Endothelial cell of hepatic sinusoid (primary cell): Measurements from ENCODE around the gene STK32A.

ENCODE experiments used
- in situ Hi-C: cut with HindIII; loops from 2 replicates; pipeline ENCODE4 v1.10.0; 2017; ENCODE audit warnings: low sequenced_read_pairs

The STK32A gene

DNA sequence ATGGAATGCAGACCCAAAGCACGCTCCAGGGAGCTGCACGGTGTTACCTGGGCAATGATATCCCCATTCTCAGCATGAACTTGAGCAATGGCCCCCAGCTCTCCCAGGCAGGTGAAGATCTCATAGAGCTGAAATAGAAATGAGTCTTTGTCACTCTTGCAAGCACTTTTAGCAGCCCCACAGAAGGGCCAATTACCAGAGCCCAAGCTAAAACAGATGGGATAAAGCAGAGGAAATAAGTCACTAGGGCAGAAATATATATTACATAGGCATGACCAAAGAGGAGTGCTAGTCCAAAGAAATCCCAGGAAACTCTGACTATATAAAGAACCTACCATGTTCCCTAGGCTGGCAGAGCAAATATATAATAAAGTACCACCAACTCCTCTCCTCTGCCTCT is 177.7 kb downstream of the STK32A start:
- in situ Hi-C loops: no loop called here

DNA sequence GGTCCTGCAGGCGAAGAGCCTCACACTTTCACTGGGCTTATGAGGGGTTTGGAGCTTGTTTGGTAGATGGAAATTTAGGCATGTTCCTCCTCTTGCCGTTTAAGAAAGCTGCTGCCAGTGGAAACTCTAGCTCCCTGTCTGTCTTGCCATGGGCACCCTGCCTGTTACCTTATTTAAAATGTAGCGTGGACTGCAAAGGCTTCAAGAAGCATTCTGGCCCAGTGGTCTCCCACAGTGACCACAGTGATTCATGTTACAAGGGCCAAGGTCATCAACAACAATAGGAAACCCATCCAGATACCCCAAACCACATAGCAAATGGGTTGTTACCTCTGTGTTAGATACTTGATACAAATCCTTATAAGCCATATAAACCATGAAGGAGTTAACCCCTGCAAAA is 178.4 kb downstream of the STK32A start:
- in situ Hi-C loops: no loop called here

DNA sequence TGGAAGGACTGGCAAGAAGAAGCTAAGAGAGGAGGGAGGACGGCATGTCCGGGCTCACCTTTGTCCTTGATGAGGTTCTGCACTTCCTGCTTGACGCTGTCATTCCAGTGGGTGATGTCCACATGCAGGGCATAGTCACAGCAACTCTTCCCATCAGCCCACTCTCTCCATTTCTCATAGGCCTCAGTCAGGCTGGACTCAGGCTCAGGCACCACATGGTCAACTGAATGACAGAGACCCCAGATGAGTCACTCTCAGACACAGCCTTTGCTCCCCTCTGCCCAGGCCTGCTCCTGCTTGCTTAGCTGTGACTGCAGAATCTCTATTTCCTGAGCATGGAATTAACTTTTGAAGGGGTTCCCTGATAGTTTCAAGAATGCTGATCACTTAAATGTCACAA is 180.8 kb downstream of the STK32A start:
- in situ Hi-C loops: no loop called here

DNA sequence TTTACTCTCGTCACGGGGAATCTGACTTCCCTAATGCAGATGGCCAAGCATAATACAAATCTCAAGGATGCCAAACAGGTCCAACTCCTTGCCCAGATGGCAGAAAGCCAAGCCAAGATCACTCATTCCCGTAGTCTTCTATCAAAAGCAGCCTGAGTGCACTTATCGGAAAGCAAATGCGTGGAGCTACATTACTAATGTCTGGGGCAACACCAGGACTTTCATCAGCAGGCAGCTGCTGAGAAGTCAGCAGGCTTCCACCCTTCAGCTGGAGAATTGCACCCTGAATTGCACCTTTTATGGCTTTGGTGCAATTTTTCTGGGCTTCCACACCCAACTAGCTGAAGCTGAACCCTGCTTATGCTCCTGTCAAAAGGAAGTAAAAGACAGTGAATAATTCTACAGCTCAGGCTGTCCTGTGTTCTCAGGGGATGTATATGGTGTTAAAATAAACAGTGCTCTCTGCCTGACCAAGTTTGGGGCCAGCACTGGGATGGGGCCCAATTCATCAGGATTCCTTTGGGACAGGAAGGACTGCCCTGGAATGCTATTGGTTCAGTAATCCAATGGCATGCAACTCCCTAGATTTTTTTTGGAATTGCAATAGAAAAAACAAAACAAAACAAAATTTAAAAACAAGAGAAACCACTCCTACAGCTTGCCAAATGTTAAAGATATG is 182.4 kb downstream of the STK32A start:
- in situ Hi-C loops: no loop called here

DNA sequence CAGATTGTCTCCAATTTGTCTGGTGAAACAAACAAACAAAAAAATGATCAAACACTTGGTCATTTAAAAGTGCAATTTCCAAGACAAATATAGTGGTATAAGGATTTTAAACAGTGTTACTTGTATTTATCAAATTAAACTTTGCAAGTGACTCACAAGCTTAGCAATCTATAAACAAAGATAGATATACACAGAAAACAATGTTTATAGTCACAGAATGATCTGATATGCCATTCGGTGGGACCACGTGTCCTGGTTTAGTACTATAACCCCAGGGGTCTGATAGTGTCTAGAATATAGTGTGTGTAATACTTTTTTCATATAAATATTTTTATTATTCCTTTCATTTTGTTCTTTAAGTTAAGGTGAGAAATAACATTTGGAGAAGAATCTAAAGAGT is 183.8 kb downstream of the STK32A start:
- in situ Hi-C loops: no loop called here

DNA sequence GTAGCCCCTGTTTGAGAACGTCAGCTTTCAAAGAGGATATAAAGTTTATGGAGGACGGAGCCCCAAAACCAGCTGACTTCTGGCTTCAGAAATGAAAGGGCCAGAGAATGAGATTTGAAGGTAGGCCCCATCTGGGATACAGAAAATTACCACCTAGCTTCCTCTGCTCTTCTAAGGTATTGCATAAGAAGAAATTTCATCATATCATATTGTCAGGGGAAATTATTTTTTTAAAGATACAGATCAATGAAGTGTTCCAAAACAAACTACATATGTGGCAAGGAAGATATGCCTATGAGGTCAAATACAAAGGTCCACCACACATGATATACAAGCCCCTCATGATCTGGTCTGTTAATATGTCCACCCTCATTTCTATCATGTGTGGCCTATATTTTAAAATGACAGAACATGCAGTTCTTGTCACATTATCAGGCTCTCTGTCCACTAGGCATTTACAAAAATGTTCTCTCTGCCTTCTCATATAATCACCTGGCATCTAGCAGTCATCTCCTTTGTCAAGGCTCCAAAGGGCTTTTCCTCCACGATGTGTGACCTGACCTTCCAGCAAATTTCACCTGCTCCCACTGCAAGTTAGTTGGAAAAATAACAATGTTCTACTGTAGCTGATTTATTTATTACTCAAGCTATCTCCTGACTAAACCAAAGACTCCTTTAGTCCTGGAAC is 192.0 kb downstream of the STK32A start:
- in situ Hi-C loops: no loop called here

DNA sequence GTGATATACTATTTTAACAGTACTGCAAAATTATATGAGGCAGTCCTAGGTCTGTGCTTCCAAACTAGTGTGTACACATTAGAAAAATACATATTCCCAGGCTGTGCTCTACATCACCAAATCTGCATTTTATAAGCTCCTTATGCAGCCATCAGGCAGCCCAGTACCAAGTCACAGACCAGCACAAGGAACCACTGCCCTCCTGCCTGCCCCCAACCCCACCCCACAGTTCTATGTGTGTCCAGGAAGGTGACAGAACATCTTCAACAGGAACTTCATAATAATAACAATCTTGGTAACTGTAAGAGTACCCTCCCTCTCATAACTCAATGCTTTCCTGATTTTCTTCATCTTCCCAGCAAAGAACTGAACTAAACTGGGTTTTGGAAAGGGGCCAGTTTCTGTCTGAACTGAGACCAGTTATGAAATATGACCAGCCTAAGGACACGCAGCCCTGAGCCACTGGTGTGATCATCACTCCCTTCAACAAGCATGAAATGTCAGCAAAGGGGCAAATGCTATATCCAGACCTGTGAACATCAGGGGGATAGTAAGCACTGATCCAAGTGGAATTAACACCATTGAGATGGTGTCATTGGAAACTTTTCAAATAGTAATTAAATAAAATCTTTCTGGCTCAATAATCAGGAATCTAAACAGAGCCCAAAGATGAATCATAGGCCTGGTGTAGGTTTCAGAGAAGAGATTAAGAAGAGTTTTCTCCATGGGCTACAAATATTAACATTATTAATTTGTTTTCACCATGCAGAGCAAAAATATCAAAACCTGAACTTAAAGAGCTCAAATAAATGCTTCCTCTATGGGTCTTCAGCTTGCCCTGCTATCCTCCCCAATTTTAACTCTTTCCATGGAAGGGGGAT is 192.9 kb downstream of the STK32A start:
- in situ Hi-C loops: no loop called here

DNA sequence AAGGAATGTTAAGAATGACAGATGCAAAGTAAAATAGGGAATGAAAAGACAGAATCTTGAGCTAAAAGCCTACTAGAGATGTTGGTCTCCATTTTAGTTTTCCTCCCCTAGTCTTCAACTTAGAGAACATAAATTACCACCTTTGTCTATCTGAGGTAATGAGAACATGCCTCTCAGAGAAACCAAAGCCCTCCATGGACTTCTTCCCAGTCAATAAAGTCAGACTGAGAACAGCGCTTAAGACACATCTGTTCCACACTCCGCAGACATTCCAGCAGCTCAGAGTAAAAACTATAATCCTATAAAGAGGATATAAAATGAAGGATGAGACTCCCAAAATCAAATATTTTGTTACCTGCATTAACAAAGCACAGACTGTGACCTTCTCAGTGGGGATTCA is 195.8 kb downstream of the STK32A start:
- in situ Hi-C loops: no loop called here

DNA sequence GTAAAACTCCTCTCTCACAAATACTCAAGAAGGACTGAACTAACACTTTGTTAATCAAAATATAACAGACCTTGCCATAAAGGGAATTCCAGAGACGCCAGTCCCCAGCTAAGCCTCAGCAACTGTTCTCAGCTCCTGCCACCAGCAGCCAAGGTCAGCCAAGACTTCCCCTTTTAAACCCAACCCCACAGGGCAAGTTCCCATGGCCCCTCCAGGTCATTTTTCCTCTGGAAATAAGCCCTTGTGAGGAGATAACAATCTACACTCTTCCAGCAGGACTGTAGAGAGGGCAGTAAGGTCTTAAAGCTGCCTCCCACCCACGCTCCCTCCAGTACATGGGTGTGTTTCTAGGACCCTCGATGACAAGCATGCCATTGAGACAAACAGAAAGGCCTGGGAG is 196.8 kb downstream of the STK32A start:
- in situ Hi-C loops: no loop called here

DNA sequence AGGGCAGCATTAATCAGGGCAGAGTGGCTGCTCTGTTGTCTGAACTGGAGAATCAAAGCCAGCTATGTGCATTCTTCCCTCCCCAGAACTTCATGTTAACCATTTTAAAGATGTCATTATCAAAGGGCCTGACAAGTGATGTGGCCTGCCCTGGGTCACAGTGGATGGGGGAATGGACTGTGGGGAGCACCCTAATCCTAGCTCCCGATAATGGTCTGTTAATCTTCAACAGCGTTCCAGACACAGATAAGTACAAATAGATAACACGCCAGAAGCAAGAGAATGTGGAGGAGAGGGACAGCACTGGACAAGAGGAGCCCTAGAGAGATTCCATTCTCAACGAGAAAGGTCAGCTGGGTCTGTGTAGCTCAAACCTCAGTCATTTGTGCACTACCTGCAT is 197.5 kb downstream of the STK32A start:
- in situ Hi-C loops: no loop called here

DNA sequence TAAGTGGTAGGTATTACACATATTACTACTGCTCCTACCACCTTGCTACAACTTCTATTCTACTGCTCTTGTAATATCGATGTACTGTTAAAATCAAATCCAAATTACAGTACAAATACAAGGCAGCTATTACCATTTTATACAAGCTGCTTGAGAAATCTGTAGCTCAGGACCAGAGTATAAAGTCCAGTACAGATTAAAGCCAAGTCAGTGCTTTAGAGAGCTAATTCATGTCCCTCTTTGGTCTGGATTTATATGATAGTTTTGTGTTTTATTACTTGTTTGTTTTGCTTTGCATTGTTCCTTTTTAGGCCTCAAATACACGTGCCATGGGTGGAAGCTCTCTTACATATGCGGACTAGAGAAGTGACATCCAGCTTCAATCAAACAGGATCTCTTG is 199.2 kb downstream of the STK32A start:
- in situ Hi-C loops: no loop called here

DNA sequence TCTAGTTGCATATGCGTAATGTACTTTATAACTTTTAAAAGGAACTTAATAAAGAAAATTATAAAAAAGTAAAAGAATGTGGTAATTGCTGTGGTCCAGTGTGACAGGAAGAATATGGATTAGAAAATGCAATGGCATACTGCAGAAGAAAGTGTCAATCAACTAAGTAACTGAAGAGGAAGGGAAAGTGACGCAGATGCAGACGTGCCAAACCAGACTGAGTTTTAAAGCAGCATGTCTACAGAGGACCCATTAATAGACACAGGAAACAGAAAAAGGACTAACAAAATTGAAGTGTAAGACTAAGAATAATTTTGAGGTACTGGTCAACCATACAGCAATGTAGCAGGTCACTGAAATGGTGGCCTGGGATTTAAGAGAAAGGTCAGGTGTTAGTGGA is 201.8 kb downstream of the STK32A start:
- in situ Hi-C loops: loop anchor here (5.0 kb wide), 1 partner anchor 49 kb away; no protein-coding TSS in a partner anchor

DNA sequence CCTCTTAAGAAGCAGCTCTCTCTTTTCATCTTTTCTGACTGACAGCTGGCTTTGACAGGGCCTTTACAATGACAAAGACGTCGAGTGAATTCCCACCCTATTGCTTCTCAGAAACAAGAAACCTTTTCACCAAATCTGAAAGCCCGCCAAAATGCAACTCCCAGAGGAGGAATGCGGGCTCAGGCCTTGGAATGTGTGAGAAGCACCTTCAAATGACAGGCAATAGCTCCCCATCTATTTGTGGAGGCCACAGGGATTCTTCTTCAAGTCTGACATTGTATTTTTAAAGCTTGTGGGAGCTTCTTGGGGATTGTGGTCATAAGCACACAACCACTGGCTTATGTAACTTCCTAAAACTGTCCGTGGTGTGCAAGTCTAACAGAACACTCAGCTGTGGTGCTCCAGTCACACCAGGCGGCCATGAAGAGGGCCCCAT is 202.4 kb downstream of the STK32A start:
- in situ Hi-C loops: loop anchor here (5.0 kb wide), 1 partner anchor 50 kb away; no protein-coding TSS in a partner anchor
